GM19438 (cell line): ENCODE results near the gene ABI2.
"Not testable (repeated sequence)": the region's sequence is repeated elsewhere in the genome, so short reads cannot be mapped to it uniquely, and the experiment has no call there.

Source experiments
- ATAC-seq: cut with Tn5 transposase; IDR thresholded peaks from one replicate; pipeline ENCODE4 v1.9.1; 2021; ENCODE audit warnings: low read depth; ENCODE audit not compliant: unreplicated experiment

Gene ABI2

DNA sequence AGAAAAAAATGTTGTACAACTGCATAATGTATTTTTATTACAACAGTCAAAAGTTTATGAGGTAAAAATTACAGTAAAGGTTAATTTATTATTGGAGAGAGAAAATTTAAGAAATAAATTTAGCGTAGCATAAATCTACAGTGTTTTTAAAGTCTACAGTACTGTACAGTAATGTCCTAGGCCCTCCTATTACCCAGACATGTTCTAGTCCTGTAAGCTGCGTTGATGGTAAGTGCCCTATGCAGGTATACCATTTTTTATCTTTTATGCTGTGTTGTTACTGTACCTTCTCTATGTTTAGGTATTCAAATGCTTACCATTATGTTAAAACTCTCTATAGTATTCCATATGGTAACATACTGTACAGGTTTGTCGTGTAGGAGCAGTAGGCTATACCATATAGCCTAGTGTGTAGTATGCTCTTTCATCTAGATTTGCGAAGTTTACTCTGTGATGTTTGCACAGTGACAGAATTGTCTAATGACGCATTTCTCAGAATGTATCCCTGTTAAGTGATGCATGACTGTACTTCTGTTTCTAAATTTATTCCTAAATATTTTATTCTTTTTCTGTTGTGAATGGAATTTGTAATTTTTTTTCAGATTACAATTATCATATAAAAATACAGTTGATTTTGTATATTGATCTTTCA lies 24.5 kb downstream of the ABI2 start:
- no peak for ATAC-seq

DNA sequence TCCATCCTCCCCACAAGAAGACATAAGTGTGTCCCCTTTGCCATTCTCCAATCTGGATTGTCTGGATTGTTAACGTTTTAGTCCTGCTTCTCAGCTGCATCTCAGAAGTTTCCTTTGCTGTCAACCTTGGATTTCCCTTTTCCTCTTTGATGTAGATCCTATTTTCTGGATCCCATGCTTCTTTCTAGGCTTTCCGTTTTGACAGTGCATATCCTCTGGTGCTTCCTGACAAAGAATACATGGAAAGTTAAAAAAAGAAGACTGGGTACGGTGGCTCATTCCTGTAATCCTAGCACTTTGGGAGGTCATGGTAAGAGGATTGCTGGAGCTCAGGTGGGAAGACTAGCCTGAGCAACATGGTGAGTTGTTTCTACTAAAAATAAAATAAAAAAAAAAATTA lies 26.8 kb downstream of the ABI2 start:
- no peak for ATAC-seq

DNA sequence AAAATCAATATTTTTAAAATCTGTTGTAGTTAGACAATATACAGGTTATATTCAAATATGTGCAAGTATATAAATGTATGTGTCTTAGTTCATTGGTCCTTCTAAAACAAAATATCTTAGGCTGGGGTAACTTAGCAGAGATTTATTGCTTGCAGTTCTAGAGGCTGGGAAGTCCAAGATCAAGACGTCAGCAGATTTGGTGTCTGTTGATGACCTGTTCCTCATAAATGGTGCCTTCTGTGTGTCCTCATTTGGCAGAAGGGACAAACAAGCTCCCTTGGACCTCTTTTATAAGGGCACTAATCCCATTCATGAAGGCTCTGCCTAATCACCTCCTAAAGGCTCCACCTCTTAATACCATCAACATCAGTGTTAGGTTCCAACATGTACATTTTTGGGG lies 31.3 kb downstream of the ABI2 start:
- ATAC-seq = no peak

DNA sequence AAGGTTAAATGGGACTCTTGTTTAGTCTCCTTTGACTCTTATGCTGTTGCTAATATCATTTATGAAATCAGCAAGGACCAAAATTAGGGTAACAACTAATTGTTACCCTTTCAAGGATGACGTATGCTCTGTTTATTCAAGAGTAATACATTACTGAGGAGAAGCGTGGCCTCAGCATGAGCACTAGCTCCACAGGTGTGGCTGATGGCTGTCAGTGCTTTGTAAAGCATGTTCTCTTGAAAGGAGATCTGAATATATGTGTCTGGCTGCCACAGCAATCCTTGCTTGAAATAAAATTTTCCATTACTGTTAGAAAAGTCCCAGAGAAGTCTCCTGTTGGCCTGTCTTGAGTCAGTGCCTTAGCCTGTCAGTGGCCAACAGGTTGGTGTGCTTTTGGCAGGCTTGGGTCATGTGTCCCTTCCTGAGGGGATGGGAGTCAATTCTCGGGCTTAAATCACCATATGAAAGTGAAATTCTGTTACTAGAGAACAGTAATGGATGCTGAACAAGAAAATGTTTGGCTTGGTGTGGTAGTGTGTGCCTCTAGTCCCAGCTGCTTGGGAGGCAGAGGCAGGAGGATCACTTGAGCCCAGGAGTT lies 32.7 kb downstream of the ABI2 start:
- no peak for ATAC-seq

DNA sequence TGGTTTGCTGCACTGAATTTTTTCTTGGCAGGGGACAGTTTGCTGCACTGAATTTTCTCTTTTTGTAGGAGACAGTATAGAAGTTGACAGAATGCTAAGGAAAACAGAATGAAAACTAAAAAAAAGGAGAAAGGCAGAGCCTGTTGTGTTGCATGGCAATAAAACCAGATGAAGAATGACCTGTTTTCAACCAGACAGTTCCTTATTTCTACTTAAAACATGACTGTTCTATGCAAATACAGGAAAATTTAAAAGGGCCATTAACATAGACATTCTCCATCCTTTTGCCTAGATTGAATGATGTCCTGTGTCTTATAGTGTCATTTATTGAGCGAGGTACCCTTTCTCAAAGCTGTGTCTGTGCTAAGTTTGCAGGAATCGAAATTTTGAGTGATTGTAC lies 33.3 kb downstream of the ABI2 start:
- no peak for ATAC-seq

DNA sequence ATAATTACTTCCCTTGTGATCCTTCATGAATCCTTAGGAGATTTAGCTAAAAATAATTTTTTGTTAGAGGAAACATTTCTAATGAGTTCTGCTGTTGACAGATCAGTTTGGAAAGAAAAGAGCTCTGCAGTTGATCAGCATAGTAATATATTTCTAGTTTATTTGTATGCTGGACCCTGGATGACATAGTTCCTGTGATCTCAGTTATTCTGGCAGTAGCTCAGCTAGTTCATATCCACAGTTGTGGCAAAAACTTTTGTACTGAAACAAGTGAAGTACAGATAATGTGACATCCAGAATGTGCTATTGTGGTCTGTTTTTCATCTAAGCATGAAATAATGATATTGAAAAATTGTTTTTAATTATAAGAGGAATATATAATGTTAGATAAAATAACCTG lies 33.7 kb downstream of the ABI2 start:
- no peak for ATAC-seq

DNA sequence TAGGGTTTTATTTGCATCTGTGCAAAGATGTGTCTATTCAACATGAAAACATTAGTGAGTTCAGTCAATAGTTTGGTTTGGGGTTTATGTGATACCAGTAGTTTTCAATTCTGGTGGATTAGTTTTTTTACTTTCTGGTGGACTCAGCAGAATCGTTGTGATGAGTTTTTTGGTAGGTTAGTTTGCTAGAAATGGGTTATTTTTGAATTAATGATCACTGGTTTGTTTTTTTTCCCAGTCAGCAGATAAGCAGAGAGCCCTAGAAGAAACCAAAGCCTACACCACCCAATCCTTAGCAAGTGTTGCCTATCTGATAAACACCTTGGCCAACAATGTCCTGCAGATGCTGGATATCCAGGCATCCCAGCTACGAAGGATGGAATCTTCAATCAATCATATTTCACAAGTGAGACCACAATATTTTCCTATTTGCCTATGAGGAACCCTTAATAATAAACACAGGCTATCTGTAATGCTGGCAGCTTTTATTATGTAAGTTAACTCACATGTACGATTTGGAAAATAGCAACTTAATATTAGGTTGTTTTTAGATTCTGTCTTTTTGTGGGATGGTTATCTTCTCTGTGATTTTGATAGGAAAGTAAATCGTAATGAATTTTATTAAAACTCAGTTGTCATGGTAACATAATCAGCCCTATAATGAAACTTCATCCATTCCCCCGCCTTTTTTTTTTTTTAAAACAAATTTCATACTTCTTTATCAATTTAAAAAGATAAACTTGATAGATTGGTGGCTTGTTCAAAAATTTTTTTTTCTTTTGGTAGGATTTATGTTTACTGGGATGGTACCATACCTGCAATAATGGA lies 38.7 kb downstream of the ABI2 start:
- no peak for ATAC-seq

DNA sequence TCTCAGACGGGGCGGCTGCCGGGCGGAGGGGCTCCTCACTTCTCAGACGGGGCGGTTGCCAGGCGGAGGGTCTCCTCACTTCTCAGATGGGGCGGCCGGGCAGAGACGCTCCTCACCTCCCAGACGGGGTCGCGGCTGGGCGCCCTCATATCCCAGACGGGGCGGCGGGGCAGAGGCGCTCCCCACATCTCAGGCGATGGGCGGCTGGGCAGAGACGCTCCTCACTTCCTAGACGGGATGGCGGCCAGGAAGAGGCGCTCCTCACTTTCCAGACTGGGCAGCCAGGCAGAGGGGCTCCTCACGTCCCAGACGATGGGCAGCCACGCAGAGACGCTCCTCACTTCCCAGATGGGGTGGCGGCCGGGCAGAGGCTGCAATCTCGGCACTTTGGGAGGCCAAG lies 44.5 kb downstream of the ABI2 start:
- not testable (repeated sequence) for ATAC-seq

DNA sequence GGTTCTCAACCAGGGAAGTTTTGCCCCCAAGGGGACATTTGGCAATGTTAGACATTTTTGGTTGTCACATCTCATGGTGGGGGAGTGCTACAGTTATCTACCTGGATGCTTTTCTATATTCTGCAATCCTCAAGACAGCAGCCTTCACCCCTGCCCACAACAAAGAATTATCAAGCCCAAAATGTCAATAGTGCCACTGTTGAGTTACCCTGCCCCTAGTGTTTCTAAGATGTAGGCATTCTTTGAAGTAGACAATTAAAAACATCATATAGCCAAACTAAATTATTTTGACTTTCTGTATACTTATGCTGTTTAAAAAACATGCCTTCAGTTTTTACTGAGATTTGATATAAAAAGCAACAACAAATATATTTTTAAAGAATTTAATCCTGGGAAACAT lies 48.0 kb downstream of the ABI2 start:
- no peak for ATAC-seq

DNA sequence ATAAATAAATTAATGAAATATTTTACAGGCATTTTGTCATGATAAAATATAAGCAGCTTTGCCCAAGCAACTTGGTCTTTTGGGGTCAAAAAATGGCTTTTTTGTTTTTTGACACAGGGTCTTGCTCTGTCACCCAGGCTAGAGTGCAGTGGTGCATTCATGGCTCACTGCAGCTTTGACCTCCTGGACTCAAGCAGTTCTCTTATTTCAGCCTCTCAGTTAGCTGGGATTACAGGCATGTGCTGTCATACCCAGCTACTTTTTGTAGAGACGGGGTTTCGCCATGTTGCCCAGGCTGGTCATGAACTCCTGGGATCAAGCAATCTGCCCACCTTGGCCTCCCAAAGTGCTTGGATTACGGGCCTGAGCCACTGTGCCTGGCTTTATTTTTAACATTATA lies 51.0 kb downstream of the ABI2 start:
- ATAC-seq = no peak

DNA sequence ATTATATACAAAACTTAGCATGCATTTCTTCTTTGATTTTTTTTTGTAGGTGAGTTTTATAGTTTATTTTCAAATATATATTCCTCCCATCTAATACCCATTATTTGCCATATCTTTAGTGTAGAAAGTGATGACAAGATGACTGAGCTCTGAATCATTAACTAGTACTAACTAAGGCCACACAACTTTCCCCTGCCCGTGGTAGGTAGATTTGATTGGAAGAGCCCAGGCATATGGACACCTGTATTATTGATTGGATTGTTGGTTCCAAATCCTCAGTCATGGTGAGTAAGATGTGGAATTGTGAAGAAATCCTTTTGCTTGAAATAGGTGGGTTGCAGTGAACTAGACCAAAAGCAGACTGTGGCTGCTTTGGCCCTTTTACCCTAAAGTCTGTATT lies 54.8 kb downstream of the ABI2 start:
- ATAC-seq = no peak

DNA sequence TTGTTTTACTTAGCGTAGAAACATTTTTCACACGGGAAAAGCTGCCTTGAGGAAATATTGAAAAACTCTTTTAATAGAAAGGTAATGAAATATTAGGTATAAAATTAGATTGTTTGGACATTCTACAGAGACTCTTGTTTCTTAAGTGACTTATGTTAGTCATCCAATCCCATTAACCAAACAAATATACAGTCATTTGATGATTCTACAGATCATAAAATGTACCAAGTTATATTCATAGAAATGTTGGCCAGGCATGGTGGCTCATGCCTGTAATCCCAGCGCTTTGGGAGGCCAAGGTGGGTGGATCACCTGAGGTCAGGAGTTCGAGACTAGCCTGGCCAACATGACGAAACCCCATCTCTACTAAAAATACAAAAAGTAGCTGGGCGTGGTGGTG lies 60.0 kb downstream of the ABI2 start:
- not testable (repeated sequence) for ATAC-seq

DNA sequence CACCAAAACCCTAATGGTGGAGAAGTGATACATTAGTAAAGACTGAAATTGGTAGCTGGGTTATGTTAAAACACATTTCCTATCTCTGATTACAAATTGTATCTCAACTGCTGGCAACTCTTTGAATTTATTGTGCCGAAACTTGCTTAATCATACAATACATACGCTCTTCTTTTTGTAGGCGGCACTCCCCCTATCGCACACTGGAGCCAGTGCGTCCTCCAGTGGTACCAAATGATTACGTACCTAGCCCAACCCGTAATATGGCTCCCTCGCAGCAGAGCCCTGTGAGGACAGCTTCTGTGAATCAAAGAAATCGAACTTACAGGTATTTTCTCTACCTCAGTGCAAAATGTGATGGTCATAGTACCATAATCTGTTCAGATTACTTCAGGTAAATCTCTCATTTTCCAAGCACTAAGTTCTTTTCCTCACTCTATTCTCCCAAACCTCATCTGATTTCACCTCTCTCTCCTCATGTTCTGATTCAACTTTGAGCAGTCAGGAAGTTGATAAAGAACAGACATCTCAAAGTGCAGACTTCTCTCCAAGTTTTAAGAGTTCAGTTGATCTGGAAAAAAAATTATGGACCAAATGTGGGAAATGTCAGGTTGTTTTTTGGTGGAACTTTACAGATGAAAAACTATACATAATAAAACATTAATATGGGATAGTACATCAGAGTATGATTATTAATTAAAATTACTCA lies 66.5 kb downstream of the ABI2 start:
- no peak for ATAC-seq

DNA sequence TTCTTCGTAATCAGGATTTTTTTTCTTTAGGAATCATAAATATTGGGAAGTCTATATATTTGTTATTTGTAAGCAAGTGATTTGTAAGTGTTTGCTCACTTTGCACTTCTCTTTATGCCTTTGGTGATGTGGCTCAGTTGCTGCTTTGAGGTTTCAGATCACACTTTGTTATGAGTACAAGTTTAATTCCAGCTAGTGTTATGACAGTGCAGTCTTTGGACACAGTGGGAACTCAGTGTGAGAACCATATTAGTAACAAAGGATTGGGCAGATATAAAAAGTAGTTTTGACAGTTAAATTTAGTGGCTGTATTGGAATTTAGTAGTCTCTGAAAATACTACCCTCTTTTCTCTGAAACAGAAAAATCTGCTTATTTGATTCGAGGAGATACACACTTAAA lies 67.7 kb downstream of the ABI2 start:
- no peak for ATAC-seq

DNA sequence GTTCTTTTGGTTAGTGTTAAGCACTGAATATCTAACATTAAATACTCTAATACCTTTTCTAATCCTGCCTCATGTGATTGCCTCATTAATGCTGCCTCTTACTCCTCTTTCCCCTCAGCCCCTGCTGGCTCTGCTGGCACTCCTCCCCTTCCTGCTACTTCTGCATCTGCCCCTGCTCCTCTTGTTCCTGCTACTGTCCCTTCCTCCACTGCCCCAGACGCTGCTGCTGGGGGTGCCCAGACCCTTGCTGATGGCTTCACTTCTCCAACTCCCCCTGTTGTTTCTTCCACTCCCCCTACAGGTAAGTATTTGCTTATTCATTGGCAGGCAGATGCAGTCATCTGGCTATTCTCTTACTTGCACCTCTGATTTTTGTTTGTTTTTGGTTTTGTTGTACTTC lies 68.5 kb downstream of the ABI2 start:
- ATAC-seq = no peak

DNA sequence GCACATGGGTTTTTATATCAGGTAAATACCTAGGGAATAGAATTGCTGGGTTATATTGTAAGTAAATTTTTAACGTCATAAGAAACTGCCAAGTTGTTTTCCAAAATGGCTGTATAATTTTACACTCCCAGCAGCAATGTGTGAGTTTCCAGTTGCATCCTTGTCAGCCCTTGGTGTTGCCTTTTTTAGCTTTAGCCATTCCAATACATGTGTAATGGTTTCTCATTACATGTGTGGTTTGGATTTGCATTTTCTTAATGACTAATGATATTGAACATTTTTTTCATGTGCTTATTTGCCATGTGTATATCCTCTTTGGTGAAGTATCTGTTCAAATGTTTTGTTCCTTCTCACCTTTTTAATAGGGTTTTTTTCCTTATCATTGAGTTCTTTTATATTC lies 70.8 kb downstream of the ABI2 start:
- no peak for ATAC-seq

DNA sequence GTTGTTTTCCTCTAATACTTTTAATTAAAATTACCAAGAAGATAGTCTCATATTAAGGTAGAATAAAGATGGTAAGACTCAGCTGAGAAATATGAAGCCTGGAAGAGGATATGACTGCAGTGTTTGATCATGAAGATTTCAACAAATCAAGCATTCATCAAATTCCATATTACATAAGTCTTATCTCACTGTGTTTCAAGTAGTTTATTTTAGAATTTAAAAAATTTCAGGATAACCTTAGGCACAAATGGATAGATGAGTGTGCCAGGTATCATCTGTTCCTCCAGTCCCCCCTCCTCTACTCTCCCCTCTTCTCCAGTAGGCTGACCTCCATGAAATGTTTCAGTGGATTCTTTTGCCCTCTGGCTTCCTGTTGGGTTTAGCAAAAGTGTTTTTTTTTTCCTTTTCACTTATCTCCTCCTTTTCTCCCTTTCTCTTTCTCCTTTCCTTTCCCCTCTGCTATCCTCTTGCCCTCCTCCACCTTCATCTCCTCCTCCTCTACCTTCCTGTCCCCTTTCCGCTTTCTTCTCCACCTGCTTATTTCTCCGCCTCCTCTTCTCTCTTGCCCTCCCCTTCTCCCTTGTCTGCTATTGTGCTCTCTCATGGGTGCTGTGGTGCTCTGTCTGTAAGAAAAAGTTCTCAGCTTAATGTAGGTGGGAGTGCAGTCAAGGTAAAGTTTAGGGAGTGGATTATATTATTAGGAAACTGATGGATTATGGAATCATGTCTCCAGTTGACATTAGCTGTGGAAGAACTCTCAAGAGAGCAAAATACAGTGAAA lies 72.8 kb downstream of the ABI2 start:
- no peak for ATAC-seq

DNA sequence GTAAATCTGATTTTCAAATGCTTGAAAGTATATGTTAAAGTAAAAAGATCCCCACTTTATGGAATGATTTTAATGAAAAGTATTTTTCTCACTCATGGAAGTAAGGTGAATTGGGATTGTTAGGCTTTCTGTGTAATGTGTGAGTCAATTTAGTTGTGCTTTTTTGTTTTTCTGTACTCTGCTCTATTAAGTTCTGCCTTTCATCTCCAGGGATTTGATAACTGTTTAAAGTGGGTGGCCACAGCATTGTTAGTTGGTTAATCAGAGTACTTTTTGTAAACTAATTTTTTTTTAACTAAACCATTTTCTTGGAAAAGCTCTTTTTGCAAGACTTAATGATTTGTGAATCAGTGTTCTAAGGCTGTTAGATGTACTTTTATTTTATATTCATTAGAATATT lies 76.8 kb downstream of the ABI2 start:
- no peak for ATAC-seq

DNA sequence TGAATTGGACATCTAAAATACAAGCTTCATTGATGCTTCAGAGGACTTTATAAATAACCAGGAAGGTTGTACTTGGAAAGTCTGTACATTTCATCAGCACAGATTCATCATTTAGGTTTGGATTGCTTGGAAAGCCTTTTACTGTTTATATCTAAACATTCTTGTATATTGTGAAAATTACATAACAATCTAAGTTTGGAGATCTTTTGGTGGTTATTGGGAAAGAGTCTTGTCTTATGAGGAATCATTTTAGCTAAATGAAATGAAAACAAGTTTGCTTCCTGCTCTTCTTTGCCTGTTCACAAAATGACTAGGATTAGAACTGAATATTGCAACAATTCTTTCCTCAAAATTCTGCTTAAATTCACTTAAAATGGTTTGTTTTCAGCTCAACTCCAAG lies 79.3 kb downstream of the ABI2 start:
- ATAC-seq = no peak

DNA sequence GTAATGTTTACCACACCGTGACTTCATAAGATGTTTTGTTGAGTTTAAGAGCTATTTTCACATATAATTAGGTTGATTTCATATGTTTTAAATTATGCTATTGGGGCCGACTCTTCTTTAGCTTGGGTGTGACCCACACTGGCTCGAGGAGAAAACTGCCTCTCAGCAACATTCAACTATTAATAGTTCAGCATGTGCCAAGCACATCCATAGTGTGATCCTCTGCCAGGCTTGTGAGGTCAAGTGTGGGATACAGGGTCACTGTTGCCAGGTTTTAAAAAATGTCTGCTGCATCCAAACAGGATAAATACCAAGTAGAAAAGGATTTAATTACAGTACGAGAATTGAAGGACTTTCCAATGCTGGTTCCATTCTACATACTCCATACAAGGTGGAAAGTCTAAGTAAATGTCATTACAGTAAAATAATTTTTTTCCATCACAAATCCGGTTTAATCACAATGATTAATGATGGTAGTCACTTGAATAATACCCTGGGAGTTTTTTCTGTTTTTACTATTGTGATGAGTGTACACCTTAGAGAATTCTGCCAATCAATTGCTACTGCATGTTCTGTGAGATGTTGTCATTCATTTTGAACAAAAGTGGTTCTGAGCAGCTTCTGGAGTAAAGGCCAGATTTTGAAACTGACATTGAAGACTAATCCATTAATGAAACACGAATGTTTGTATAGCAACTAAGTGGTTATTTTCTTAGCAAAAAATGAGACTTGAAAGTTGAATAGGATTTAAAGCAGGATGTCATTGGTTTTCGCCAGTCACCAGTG lies 84.5 kb downstream of the ABI2 start:
- peak; percentile 57 for ATAC-seq
